GM12801 (cell line): ENCODE measurements around the gene THTPA.

Experiments
- TF ChIP-seq, protein P1 (sequence below): IDR thresholded peaks from one replicate; pipeline ENCODE4 v1.5.1; 2011; ENCODE audit warnings: control low read depth; ENCODE audit not compliant: insufficient read length; ENCODE audit errors: extremely low read depth

The THTPA gene

DNA sequence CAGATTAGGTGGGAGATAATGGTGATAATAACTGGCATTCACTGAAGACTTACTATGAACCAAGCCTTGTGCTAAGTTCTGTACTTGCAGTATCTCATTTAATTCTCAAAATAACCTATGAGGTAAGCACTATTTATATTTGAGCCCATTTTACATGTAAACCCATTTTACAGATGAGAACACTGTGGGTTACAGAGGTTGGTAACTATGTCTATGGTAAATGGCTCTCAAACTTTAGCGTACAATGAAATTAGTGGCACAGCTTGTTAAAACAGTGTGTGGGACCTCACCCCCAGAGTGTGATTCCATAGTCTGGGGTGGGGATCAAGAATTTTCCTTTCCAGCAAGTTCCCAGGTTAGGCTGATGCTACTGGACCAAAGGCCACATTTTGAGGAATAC lies 44.7 kb downstream of the THTPA start:
- TF ChIP-seq, protein P1, sequence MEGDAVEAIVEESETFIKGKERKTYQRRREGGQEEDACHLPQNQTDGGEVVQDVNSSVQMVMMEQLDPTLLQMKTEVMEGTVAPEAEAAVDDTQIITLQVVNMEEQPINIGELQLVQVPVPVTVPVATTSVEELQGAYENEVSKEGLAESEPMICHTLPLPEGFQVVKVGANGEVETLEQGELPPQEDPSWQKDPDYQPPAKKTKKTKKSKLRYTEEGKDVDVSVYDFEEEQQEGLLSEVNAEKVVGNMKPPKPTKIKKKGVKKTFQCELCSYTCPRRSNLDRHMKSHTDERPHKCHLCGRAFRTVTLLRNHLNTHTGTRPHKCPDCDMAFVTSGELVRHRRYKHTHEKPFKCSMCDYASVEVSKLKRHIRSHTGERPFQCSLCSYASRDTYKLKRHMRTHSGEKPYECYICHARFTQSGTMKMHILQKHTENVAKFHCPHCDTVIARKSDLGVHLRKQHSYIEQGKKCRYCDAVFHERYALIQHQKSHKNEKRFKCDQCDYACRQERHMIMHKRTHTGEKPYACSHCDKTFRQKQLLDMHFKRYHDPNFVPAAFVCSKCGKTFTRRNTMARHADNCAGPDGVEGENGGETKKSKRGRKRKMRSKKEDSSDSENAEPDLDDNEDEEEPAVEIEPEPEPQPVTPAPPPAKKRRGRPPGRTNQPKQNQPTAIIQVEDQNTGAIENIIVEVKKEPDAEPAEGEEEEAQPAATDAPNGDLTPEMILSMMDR = no peak

DNA sequence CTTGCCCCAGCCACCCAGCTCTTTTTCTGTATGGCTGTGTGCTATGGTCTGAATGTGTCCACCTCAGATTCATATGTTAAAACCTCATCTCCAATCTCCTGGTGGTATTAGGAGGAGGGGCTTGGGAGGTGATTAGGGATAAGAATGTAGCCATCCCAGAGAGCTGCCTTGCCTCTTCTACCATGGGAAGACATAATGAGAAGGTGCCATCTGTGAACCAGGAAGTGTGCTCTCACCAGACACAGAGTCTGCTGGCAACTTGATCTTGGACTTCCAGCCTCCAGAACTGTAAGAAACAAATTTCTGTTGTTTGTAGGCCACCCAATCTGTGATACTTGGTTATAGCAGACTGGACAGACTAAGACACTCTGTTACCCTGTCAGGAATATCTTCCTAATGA lies 45.4 kb downstream of the THTPA start:
- TF ChIP-seq, protein P1 = no peak

DNA sequence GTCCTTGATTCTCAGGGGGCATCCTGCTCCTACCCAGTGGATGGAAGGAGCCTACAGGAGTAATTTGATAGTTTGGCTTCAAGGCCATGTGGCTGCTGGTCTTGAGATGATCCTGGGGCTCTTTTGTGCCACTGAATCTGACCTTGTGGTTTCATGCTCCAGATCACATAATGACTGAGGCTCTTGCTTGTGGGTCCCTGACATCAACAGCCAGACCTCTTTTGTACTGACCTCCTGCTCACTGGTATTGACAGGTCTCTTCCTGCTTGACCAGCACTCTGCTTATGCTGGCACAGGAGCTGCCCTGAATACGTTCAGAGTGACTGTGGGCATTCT lies 45.7 kb downstream of the THTPA start:
- TF ChIP-seq, protein P1 = no peak

DNA sequence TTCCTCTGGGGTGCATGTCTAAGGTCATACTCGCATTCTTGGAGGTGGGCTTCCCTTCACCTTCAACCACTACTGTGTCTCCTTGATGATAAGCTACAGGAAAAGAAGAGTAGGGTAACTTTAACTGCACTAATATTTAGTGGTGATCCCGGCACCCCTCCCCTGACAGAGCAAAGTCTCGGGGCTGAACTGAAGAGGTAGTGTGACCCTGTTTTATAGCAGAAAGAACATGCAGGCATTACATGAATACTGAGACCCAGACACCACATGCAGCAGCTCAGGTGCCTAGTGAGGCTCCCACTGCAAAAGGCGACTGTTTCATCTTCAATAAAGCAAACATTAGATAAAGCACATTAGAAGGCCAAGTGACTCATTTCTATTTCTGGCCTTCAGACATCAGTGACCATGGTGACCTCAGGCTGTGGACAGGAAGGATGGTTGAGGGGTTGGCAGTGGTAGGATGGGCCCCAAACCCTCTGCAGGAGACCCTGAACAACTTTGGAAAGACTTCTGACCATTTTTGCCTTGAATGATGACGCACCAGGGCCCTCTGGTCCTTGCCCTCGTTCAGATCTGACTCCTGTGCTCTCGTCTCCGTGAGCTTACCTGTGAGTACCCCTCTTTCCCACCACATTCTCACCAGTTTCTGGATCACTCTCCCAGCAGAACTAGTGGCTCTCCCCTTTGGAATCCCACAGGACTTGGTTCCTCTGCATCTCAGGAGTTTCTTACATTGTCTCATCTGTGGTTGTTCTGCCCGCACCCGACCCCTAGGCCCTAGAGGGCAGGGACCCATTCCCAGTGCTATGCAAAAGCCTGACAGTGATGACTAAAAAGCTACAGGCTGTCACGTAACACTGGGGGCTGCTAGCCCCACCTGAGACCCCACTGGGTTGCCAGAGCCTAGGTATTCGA lies 46.4 kb downstream of the THTPA start:
- TF ChIP-seq, protein P1 = no peak

DNA sequence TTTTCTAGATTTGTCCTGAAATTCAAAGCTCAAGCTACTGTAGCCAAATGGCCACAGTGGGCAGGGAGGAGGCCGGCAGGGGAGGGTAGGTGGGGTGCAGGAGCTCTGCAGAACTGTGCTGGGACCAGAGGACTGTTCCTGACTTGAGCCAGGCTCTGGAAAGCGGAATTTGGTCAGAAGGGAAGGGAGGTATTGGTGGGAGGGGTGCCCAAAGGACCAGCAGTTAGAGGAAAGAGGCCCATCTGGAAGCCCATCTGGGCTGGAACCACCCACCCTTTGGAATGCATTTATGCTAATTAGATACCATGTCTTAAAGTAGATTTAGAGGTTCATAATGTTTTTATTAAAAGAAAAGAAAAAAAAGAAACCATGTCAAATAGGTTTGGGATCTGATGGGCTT lies 47.0 kb downstream of the THTPA start:
- TF ChIP-seq, protein P1 = no peak

DNA sequence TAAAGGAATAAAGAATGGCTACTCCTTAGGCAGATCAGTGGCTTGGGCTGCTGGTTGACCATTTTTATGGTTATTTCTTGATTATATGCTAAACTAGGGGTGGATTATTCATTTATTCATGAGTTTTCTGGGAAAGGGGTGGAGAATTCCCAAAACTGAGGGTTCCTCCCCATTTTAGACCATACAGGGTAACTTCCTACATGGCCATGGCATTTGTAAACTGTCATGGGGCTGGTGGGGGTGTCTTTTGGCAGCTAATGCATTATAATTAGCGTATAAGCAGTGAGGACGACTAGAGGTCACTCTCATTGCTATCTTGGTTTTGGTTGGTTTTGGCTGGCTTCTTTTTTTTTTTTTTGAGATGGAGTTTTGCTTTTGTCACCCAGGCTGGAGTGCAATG lies 48.1 kb downstream of the THTPA start:
- TF ChIP-seq, protein P1 = no peak

DNA sequence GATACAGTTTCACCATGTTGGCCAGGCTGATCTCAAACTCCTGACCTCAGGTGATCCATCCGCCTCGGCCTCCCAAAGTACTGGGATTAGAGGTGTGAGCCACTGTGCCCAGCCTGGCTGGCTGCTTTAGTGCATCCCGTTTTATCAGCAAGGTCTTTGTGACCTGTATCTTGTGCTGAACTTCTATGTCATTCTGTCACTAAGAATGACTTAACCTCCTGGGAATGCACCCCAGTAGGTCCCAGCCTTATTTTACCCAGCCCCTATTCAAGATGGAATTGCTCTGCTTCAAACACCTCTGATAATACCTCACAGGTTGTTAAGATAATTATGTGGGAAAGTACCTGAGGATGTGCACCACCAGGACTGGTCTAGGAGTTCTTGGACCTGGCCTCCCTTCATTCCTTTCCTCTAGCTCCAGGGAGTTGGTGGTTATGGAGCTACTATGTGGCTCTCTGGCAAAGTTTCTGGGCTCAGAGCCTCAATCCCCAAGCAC lies 48.7 kb downstream of the THTPA start:
- TF ChIP-seq, protein P1 = no peak
